Measurements from ENCODE around the gene ERI2.
A peak's percentile ranks its signal among the peaks of the same experiment; 100 is the strongest.

The ERI2 gene

DNA sequence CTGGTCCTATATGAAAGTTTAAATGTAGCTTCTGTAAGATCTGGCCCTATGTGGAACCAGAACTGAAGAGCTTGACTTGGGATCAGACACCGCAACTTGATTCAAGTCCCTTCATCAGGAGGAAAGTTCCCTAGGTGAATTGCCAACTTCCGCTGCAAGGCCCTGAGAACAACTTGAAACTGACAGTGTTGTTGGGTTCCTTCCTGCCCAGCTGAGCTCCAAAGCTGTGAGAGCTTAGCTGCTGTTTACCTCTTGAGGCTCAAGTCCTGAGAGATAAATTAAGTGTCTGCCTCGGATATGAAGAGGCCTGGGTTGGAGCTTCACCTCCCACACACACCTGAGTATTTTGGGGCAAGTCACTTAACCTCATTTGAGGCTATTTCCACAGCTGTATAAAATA, 44.7 kb upstream of the ERI2 start:
- TF ChIP-seq, protein P1, sequence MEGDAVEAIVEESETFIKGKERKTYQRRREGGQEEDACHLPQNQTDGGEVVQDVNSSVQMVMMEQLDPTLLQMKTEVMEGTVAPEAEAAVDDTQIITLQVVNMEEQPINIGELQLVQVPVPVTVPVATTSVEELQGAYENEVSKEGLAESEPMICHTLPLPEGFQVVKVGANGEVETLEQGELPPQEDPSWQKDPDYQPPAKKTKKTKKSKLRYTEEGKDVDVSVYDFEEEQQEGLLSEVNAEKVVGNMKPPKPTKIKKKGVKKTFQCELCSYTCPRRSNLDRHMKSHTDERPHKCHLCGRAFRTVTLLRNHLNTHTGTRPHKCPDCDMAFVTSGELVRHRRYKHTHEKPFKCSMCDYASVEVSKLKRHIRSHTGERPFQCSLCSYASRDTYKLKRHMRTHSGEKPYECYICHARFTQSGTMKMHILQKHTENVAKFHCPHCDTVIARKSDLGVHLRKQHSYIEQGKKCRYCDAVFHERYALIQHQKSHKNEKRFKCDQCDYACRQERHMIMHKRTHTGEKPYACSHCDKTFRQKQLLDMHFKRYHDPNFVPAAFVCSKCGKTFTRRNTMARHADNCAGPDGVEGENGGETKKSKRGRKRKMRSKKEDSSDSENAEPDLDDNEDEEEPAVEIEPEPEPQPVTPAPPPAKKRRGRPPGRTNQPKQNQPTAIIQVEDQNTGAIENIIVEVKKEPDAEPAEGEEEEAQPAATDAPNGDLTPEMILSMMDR (IDR thresholded peaks at IDR 0.05; ENCODE audit: unreplicated experiment in 3 of 3) = no peak
- H3K27ac Mint-ChIP-seq = peak overlapping the region; percentile 84 to 92 (median 91)
- no peak overlapping the region for H3K4me3 Mint-ChIP-seq
- H3K27me3 Mint-ChIP-seq (ENCODE audit: low read depth) = no peaks in the 10 kb centered on the region
- peaks cover 30% of the 10 kb centered on the region for H3K4me1 Mint-ChIP-seq
- H3K9me3 Mint-ChIP-seq = no peaks in the 10 kb centered on the region
- H3K36me3 Mint-ChIP-seq (ENCODE audit: low read depth) = peaks cover 26% of the 10 kb centered on the region

DNA sequence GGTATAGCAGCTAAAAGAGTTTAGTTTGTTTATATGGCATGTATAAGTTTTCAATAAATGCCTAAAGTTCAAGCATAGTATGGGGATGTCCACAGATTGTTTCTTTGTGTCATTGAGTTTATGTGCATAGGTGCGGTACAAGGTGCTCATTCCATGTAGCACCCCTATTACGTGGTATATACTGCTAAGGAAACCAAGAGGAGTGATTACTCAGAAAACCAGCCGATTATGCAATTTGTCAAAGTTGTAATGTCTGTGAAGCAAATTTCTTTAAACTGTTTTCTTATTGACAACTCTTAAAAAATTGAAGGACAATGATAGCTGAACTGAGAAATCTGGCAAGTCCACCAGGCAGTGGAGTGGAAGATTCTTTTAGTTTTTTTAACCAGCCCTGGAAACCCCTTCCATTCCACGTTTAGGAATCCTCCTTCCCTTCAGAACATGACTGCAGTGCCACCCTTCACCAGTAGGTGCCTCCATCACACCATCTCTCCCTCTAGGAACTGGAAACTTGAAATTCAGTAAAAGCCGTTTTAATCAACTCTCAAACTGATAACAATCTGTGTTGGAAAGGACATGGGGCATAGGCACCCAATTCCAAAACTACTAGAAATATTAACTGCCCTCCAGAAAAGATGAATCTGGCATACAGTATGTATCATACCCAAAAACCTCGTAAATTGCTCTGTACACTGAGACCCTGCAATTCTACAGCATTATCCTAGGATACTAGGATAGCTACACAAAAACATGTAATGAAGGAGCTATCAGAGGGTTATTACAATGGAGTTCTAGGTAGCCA, 43.5 kb upstream of the ERI2 start:
- no peaks in the 10 kb centered on the region for H3K9me3 Mint-ChIP-seq
- no peak overlapping the region for H3K4me3 Mint-ChIP-seq
- TF ChIP-seq, protein P1 (IDR thresholded peaks at IDR 0.05; ENCODE audit: unreplicated experiment in 3 of 3) = peak; percentile 96 to 97 (median 97)
- H3K36me3 Mint-ChIP-seq (ENCODE audit: low read depth) = peaks cover 18% of the 10 kb centered on the region
- H3K27ac Mint-ChIP-seq = peak overlapping the region; percentile 14 to 92 (median 91)
- no peaks in the 10 kb centered on the region for H3K27me3 Mint-ChIP-seq (ENCODE audit: low read depth)
- peaks cover 30% of the 10 kb centered on the region for H3K4me1 Mint-ChIP-seq

DNA sequence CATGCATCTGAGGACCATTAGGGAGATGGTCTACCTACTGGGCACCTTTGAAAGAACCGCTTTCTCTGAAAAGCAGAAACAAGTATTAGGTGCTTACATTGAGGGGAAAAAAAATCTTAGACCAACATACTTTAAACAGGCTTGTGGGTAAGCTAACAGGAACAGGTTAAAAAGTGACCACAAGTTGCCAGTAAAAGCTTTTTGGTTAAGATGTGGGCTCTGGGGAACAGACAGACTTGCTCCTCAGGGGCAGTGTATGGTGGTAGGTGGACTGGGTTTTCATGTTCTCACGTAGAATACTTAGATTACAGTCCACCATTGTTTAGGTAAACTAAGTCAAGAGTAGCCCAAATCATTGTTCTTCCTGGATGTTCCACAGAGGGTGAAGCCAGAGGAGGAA, 41.3 kb upstream of the ERI2 start:
- TF ChIP-seq, protein P1 (IDR thresholded peaks at IDR 0.05; ENCODE audit: unreplicated experiment in 3 of 3) = no peak
- Mint-ChIP-seq H3K9me3 (no peaks in the 10 kb centered on the region), H3K27me3 (ENCODE audit: low read depth) (no peaks in the 10 kb centered on the region), H3K4me3 (no peak overlapping the region), H3K4me1 (peaks cover 24% of the 10 kb centered on the region), H3K36me3 (ENCODE audit: low read depth) (peaks cover 15% of the 10 kb centered on the region), H3K27ac (peak overlapping the region in 1 of 3 experiments; percentile 52)

DNA sequence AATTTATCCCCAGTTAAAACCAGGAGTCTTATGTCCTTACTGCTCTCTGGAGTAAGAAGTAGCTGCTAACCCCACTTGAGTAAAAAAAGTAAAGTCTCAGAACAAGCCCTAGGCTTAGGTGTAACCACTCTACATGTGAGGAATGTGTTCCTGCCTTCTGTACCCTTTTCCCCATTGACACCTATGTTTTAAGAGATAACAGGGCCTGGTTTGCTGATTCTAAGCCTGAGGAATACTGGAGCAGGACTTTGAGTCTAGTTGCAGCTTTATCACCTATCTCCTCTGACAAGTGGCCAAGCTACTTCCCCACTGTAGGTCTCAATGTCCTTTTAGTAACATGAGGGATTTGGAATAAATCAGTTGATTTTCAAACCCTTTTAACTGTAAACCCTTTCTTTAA, 40.3 kb upstream of the ERI2 start:
- Mint-ChIP-seq H3K9me3 (no peaks in the 10 kb centered on the region), H3K4me1 (peaks cover 17% of the 10 kb centered on the region), H3K27ac (no peak overlapping the region), H3K4me3 (no peak overlapping the region), H3K36me3 (ENCODE audit: low read depth) (peaks cover 19% of the 10 kb centered on the region), H3K27me3 (ENCODE audit: low read depth) (no peaks in the 10 kb centered on the region)
- TF ChIP-seq, protein P1 (IDR thresholded peaks at IDR 0.05; ENCODE audit: unreplicated experiment in 3 of 3) = no peak

DNA sequence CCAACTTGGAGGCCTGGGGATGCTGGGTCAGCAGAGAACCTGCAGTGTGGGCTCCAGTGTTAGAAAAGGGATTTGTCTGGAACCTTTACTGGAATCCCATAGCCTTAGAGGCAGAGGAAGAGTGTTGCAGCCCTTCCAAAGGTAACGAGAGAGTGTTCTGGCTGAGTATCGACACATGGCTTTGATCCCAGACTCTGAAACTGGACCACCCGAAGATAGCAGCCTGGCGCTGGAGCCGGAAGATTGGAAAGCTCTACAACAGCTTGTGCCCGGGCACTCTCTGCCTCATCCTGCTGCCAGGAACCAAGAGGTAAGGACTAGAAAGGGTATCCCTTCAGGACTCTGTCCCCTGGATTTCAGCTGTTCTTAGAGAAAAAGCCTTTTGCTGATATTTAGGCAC, 39.8 kb upstream of the ERI2 start:
- H3K27me3 Mint-ChIP-seq (ENCODE audit: low read depth) = no peaks in the 10 kb centered on the region
- H3K36me3 Mint-ChIP-seq (ENCODE audit: low read depth) = peaks cover 23% of the 10 kb centered on the region
- TF ChIP-seq, protein P1 (IDR thresholded peaks at IDR 0.05; ENCODE audit: unreplicated experiment in 3 of 3) = no peak
- H3K4me3 Mint-ChIP-seq = no peak overlapping the region
- peaks cover 12% of the 10 kb centered on the region for H3K4me1 Mint-ChIP-seq
- no peaks in the 10 kb centered on the region for H3K9me3 Mint-ChIP-seq
- no peak overlapping the region for H3K27ac Mint-ChIP-seq

DNA sequence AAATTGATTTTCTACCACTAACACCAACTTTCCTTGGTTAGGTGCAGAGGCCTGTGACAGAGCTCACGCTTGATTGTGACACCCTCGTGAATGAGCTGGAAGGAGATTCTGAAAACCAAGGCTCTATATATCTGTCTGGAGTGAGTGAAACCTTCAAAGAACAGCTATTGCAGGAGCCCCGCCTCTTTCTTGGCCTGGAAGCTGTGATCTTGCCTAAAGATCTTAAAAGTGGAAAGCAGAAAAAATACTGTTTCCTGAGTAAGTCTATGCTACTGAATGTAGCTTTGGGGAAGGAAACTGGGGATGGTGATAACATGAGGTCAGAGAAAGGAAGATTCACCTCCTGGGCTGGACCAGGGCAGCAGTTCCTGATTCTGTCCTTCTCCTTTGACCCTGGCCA, 38.3 kb upstream of the ERI2 start:
- H3K9me3 Mint-ChIP-seq = no peaks in the 10 kb centered on the region
- H3K36me3 Mint-ChIP-seq (ENCODE audit: low read depth) = peaks cover 28% of the 10 kb centered on the region
- H3K4me1 Mint-ChIP-seq = no peaks in the 10 kb centered on the region
- no peak overlapping the region for H3K4me3 Mint-ChIP-seq
- no peak overlapping the region for H3K27ac Mint-ChIP-seq
- TF ChIP-seq, protein P1 (IDR thresholded peaks at IDR 0.05; ENCODE audit: unreplicated experiment in 3 of 3) = no peak
- H3K27me3 Mint-ChIP-seq (ENCODE audit: low read depth) = no peaks in the 10 kb centered on the region

Data from nephron (organoid).